ENCODE data around the gene ZNF423. TPM values are rescaled to one million over a fixed set of nuclear protein-coding genes. Genes with fewer than 3 reads are reported as not detected.

Gene ZNF423
- total RNA-seq, 6 experiments from 2014 or later = not detected

- Mint-ChIP-seq H3K27ac (no peak overlapping the region), H3K9me3 (peaks cover 5% of the 10 kb centered on the region; the same call in 1 of the 2 replicates), H3K36me3 (ENCODE audit: low read depth) (no peaks in the 10 kb centered on the region), H3K4me1 (ENCODE audit: low read depth) (no peaks in the 10 kb centered on the region), H3K27me3 (ENCODE audit: insufficient read depth) (peaks cover 1% of the 10 kb centered on the region; the same call in 1 of the 2 replicates), H3K4me3 (no peak overlapping the region)
- no peak for TF ChIP-seq CTCF (IDR thresholded peaks at IDR 0.05)
- no peak for DNase-seq
These were observed 75.5 kb downstream of the ZNF423 start for GRCh38 chr16:49780433-49780832.

- Mint-ChIP-seq H3K9me3 (peaks cover 5% of the 10 kb centered on the region; the same call in 1 of the 2 replicates), H3K36me3 (ENCODE audit: low read depth) (no peaks in the 10 kb centered on the region), H3K27ac (no peak overlapping the region), H3K27me3 (ENCODE audit: insufficient read depth) (peaks cover 1% of the 10 kb centered on the region), H3K4me3 (no peak overlapping the region), H3K4me1 (ENCODE audit: low read depth) (no peaks in the 10 kb centered on the region)
- no peak for TF ChIP-seq CTCF (IDR thresholded peaks at IDR 0.05)
- no peak for DNase-seq
These were observed 75.9 kb downstream of the ZNF423 start for GRCh38 chr16:49779979-49780378.

DNA sequence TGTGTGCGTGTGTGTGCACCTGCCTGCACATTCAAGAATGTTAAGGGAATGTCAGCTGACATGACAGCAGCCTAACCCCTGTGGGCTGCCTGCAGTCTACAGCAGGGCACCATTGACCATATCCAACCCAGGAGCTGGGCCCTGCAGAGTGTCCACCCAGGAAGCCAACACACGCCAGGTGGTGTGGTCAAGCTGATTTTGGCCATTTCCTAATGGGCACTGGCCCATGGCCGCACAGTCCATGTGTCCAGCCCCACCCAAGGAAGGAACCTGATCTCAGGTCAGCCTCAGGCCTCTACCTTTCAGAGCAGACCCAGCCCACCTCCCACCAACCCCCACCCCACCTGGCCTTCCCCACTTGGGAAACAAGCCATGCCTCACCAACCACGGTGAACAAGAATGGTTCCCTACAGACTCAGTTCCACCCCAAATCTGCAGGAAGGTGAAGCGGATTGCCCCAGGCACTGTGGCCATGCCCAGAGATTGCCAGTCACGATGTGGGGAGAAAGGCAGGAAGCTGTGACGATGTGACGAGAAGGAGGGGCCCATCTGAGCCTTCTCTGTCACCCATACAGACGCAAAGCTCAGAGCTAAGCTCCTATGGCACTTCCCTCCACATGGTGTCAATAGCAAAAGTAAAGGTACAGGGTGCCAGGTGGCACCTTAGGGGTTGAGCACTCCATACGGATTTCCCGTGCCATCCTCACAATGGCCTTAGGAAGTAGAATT, 77.5 kb downstream of the ZNF423 start:
- no peak for DNase-seq
- Mint-ChIP-seq H3K27ac (no peak overlapping the region), H3K9me3 (peaks cover 5% of the 10 kb centered on the region; the same call in 1 of the 2 replicates), H3K4me3 (no peak overlapping the region), H3K36me3 (ENCODE audit: low read depth) (no peaks in the 10 kb centered on the region), H3K27me3 (ENCODE audit: insufficient read depth) (peaks cover 4% of the 10 kb centered on the region), H3K4me1 (ENCODE audit: low read depth) (no peaks in the 10 kb centered on the region)
- no peak for TF ChIP-seq CTCF (IDR thresholded peaks at IDR 0.05)

DNA sequence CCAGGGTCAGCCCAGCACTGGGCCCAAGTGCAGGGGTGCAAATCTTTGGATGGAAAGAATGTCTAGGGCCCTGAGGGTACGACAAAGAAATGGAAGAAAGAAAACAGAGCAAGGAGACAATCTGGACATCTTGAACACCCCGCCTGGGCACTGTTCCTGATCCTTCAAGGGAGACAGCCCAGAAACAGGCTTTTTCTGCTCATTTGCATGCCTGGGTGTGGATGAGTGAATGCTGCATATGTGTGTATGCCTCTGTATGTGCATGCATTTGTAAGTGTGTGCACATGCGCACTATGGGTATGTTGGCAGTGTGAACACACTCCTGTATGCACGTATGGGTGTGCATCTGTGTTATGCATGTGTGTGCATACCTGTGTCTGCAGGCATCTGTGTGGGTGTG, 79.2 kb downstream of the ZNF423 start:
- no peaks in the 10 kb centered on the region for H3K36me3 Mint-ChIP-seq (ENCODE audit: low read depth)

DNA sequence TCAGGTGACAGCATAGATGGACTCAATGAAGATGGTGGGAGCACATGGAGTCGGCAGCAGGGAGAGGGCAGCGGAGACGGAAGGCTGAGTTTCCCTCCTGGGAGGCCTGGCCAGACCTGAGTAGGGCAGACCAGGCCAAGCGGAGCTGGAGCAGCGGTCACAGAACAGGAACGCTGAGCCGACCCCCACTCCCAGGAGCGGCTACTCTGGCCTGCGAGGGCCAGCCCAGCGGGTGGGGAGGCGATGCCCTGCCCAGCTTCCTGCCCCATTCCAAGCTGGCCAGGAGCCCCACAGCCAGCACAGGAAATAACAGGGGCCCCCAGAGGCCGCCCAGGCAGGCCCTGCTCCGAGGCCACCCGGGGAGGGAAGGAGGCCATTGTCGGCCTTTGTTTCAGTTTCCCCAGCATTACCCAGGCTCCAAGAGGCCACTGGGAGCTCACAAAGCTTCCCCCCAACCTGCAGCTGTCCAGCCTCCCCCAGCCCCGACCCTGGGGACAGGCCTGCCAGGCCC, 79.8 kb downstream of the ZNF423 start:
- no peak for DNase-seq
- Mint-ChIP-seq H3K4me1 (ENCODE audit: low read depth) (no peaks in the 10 kb centered on the region), H3K4me3 (no peak overlapping the region), H3K27ac (no peak overlapping the region), H3K36me3 (ENCODE audit: low read depth) (no peaks in the 10 kb centered on the region), H3K9me3 (peaks cover 5% of the 10 kb centered on the region; the same call in 1 of the 2 replicates), H3K27me3 (ENCODE audit: insufficient read depth) (peaks cover 2% of the 10 kb centered on the region)
- no peak for TF ChIP-seq CTCF (IDR thresholded peaks at IDR 0.05)

More for the DNA sequence above, 79.2 kb downstream of the ZNF423 start:
- Mint-ChIP-seq H3K27me3 (ENCODE audit: insufficient read depth) (peaks cover 2% of the 10 kb centered on the region), H3K4me1 (ENCODE audit: low read depth) (no peaks in the 10 kb centered on the region), H3K9me3 (peaks cover 5% of the 10 kb centered on the region; the same call in 1 of the 2 replicates), H3K27ac (no peak overlapping the region), H3K4me3 (no peak overlapping the region)
- TF ChIP-seq CTCF (IDR thresholded peaks at IDR 0.05) = no peak
- DNase-seq = no peak
